Activated CD4-positive, alpha-beta T cell treated with anti-CD3 and anti-CD28 coated beads, Interleukin-2, amount 50 U/mL, for 48 hours (primary cell): Measurements from ENCODE around the gene RALGDS.

Experiments
- DNase-seq, 2 experiments: peaks; one replicate each; pipeline ENCODE4 v3.0.0-alpha.2; 2020

Gene RALGDS

GRCh38 chr9:133117271-133118178 lies 3.5 kb downstream of the RALGDS start:
- DNase-seq, result no peak

- no peak for DNase-seq
These were observed 4.5 kb downstream of the RALGDS start for GRCh38 chr9:133116346-133117231.

GRCh38 chr9:133115604-133116345 lies 5.3 kb downstream of the RALGDS start:
- peak; percentile 77 to 83 for DNase-seq

GRCh38 chr9:133114886-133115603 lies 6.0 kb downstream of the RALGDS start:
- DNase-seq, result no peak

GRCh38 chr9:133113949-133114885 lies 6.8 kb downstream of the RALGDS start:
- DNase-seq, result no peak

- DNase-seq, result peak in 1 of 2 experiments; percentile 47
These were observed 7.7 kb downstream of the RALGDS start for GRCh38 chr9:133113163-133113948.

GRCh38 chr9:133112663-133113026 lies 8.4 kb downstream of the RALGDS start:
- DNase-seq, result peak in 1 of 2 experiments; percentile 32

- no peak for DNase-seq
These were observed 9.0 kb downstream of the RALGDS start for GRCh38 chr9:133111808-133112662.

GRCh38 chr9:133109931-133110650 lies 10.9 kb downstream of the RALGDS start:
- no peak for DNase-seq

- DNase-seq, result no peak
These were observed 12.0 kb downstream of the RALGDS start for GRCh38 chr9:133108794-133109641.

GRCh38 chr9:133107961-133108793 lies 12.9 kb downstream of the RALGDS start:
- DNase-seq, result no peak

- no peak for DNase-seq
These were observed 13.8 kb downstream of the RALGDS start for GRCh38 chr9:133107245-133107722.

- DNase-seq, result no peak
These were observed 14.4 kb downstream of the RALGDS start for GRCh38 chr9:133106511-133107244.

- no peak for DNase-seq
These were observed 15.6 kb downstream of the RALGDS start for GRCh38 chr9:133105461-133105770.

- no peak for DNase-seq
These were observed 16.2 kb downstream of the RALGDS start for GRCh38 chr9:133104718-133105460.
